IMR-90 (cell line): ENCODE data around the gene PLA2G10. TPM values are rescaled to one million over a fixed set of nuclear protein-coding genes. Genes with fewer than 3 reads are reported as not detected.

Source experiments
- ATAC-seq: fragments of 200-7000 bp; cut with Tn5 transposase; 2 replicates; pipeline ENCODE4 v1.9.1; 2020; ENCODE audit warnings: low read depth, mild to moderate bottlenecking, moderate library complexity
- BruUV-seq: library from RNA; stranded (reverse); fragments of 400-500 nt; replicated peaks from 2 replicates; lab custom pipeline; 2021; lab: Mats Ljungman, UMichigan
- CTCF ChIA-PET: fragments of 300-600 bp; formaldehyde crosslinking; extraction: SDS; loops from one replicate; lab custom pipeline; 2021; ENCODE audit warnings: antibody characterized with exemption; lab: Yijun Ruan, JAX
- POLR2A ChIA-PET: fragments of 300-600 bp; sonication (Branson Sonifier 250); formaldehyde crosslinking; loops from one replicate; lab custom pipeline; 2022; ENCODE audit warnings: antibody characterized with exemption; ENCODE audit not compliant: unreplicated experiment; lab: Charles Lee
- DNase-seq: peaks from one replicate; pipeline ENCODE4 v3.0.0; 2013
- H2AFZ ChIP-seq: replicated peaks from 2 replicates; pipeline ENCODE3; 2013; ENCODE audit warnings: low read length, mild to moderate bottlenecking; ENCODE audit not compliant: poor library complexity
- H2AK5ac ChIP-seq: 2 replicates; pipeline ENCODE4 v1.6.1; 2013; ENCODE audit warnings: low read depth, low read length, inconsistent platforms
- H2AK9ac ChIP-seq: replicated peaks from 2 replicates; pipeline ENCODE3; 2013; ENCODE audit warnings: mild to moderate bottlenecking, low read depth, low read length, moderate library complexity; ENCODE audit not compliant: poor library complexity
- H2BK120ac ChIP-seq: 2 replicates; pipeline ENCODE4 v1.6.1; 2013; ENCODE audit warnings: low read depth, low read length, inconsistent platforms
- H2BK15ac ChIP-seq: 3 replicates; pipeline ENCODE4 v1.6.1; 2013; ENCODE audit warnings: low read depth, low read length, inconsistent platforms
- H2BK20ac ChIP-seq: 2 replicates; pipeline ENCODE4 v1.6.1; 2013; ENCODE audit warnings: low read depth, mild to moderate bottlenecking, inconsistent platforms, low read length, moderate library complexity
- H2BK5ac ChIP-seq: 2 replicates; pipeline ENCODE4 v1.6.1; 2013; ENCODE audit warnings: mild to moderate bottlenecking, low read depth, low read length, inconsistent platforms; ENCODE audit not compliant: poor library complexity, severe bottlenecking
- H3K14ac ChIP-seq: replicated peaks from 2 replicates; pipeline ENCODE4 v1.6.1; 2013; ENCODE audit warnings: low read depth, low read length, inconsistent platforms
- H3K18ac ChIP-seq: 2 replicates; pipeline ENCODE4 v1.6.1; 2013; ENCODE audit warnings: low read depth, low read length, control low read depth
- H3K23ac ChIP-seq: 2 replicates; pipeline ENCODE4 v1.6.1; 2013; ENCODE audit warnings: low read depth, low read length, inconsistent platforms
- H3K27ac ChIP-seq: 2 replicates; pipeline ENCODE4 v1.5.1; 2013; ENCODE audit warnings: mild to moderate bottlenecking, control low read depth, low read length; ENCODE audit not compliant: insufficient read depth
- H3K27me3 ChIP-seq: 2 replicates; pipeline ENCODE4 v1.6.1; 2013; ENCODE audit warnings: low read length; ENCODE audit not compliant: control insufficient read depth, insufficient read depth
- H3K36me3 ChIP-seq: 2 replicates; pipeline ENCODE4 v1.6.1; 2013; ENCODE audit warnings: low read length, mixed read lengths; ENCODE audit not compliant: control insufficient read depth, insufficient read depth
- H3K4ac ChIP-seq: 2 replicates; pipeline ENCODE4 v1.6.1; 2013; ENCODE audit warnings: low read depth, low read length, inconsistent platforms
- H3K4me1 ChIP-seq: 2 replicates; pipeline ENCODE4 v1.6.1; 2013; ENCODE audit warnings: low read length, mixed read lengths; ENCODE audit not compliant: control insufficient read depth, insufficient read depth
- H3K4me2 ChIP-seq: 2 replicates; pipeline ENCODE4 v1.6.1; 2013; ENCODE audit warnings: low read depth, mild to moderate bottlenecking, control low read depth, low read length, moderate library complexity
- H3K4me3 ChIP-seq: 2 replicates; pipeline ENCODE4 v1.5.1; 2013; ENCODE audit warnings: low read depth, mild to moderate bottlenecking, control low read depth, low read length, moderate library complexity; ENCODE audit not compliant: insufficient read depth
- H3K56ac ChIP-seq: 2 replicates; pipeline ENCODE4 v1.6.1; 2013; ENCODE audit warnings: low read length, inconsistent platforms; ENCODE audit not compliant: insufficient read depth; ENCODE audit errors: extremely low read depth
- H3K79me1 ChIP-seq, 2 experiments: 2 replicates each; pipeline ENCODE4 v1.6.1; 2013; ENCODE audit warnings: low read length in 2 of 2, inconsistent platforms in 1 of 2, low read depth in 1 of 2
- H3K9ac ChIP-seq: 2 replicates; pipeline ENCODE4 v1.6.1; 2013; ENCODE audit warnings: low read depth, low read length, control low read depth
- H3K9me1 ChIP-seq: 2 replicates; pipeline ENCODE4 v1.6.1; 2013; ENCODE audit warnings: low read length, inconsistent platforms; ENCODE audit not compliant: insufficient read depth
- H3K9me3 ChIP-seq: 2 replicates; pipeline ENCODE4 v1.6.1; 2013; ENCODE audit warnings: low read length; ENCODE audit not compliant: control insufficient read depth, insufficient read depth
- H4K20me1 ChIP-seq: 2 replicates; pipeline ENCODE4 v1.6.1; 2013; ENCODE audit warnings: low read length, inconsistent platforms; ENCODE audit not compliant: insufficient read depth
- H4K5ac ChIP-seq: 2 replicates; pipeline ENCODE4 v1.6.1; 2013; ENCODE audit warnings: mild to moderate bottlenecking, low read depth, low read length, control low read depth
- H4K8ac ChIP-seq, 2 experiments: 2 replicates each; pipeline ENCODE4 v1.6.1; 2013; ENCODE audit warnings: low read depth in 2 of 2, low read length in 2 of 2, control low read depth in 1 of 2, inconsistent platforms in 1 of 2
- H4K91ac ChIP-seq: 2 replicates; pipeline ENCODE4 v1.6.1; 2013; ENCODE audit warnings: low read depth, low read length, inconsistent platforms; ENCODE audit not compliant: insufficient read depth
- BHLHE40 ChIP-seq: fragments of 150-350 bp; IDR thresholded peaks from 2 replicates; pipeline ENCODE4 v1.6.1; 2016; ENCODE audit warnings: mild to moderate bottlenecking, low read depth, low read length
- CEBPB ChIP-seq: IDR thresholded peaks from 2 replicates; pipeline ENCODE4 v1.6.1; 2012; ENCODE audit warnings: low read depth, low read length, improper control_type of control experiment
- POLR2A ChIP-seq: IDR thresholded peaks from 2 replicates; pipeline ENCODE4 v1.6.1; 2012; ENCODE audit warnings: mild to moderate bottlenecking, low read depth, low read length
- RCOR1 ChIP-seq: IDR thresholded peaks from 2 replicates; pipeline ENCODE4 v1.6.1; 2012; ENCODE audit warnings: mild to moderate bottlenecking, low read length, improper control_type of control experiment; ENCODE audit not compliant: insufficient replicate concordance
- RFX5 ChIP-seq: IDR thresholded peaks from 2 replicates; pipeline ENCODE4 v1.8.0; 2012; ENCODE audit warnings: low read depth, mild to moderate bottlenecking, low read length, moderate library complexity
- WGBS, 2 experiments: methylation state at CpG; one replicate each; pipeline versions ENCODE4 v1.1.5 to v1.1.7; 2013; ENCODE audit warnings: missing lambda C conversion rate in 2 of 2; ENCODE audit not compliant: insufficient read length in 1 of 2; ENCODE audit errors: extremely low coverage in 2 of 2; 5-methylcytosine and 5-hydroxymethylcytosine counted together
- dilution Hi-C: fragments of 300-500 bp; cut with HindIII; formaldehyde crosslinking; loops from one replicate; pipeline ENCODE4 v1.14.3; 2018; ENCODE audit warnings: low sequenced_read_pairs; ENCODE audit not compliant: unreplicated experiment
- in situ Hi-C: fragments of 300-500 bp; cut with MboI; formaldehyde crosslinking; loops from 3 replicates; pipeline ENCODE4 v1.14.3; 2019; ENCODE audit warnings: low sequenced_read_pairs, inconsistent platforms, mixed read lengths
- intact Hi-C: fragments of 100-400 bp; cut with micrococcal nuclease; formaldehyde crosslinking; loops from 2 replicates; pipeline ENCODE4 v1.10.0; 2022
- polyA plus RNA-seq, 3 experiments: library from polyadenylated mRNA; depleted of rRNA; stranded (reverse); fragments of >200 nt; gene quantifications; 2 replicates each; pipeline ENCODE4 v1.2.3, GENCODE V29; 2012; ENCODE audit warnings: low replicate concordance in 1 of 3
- total RNA-seq: library from RNA; depleted of rRNA; stranded (reverse); fragments of >200 nt; gene quantifications from 2 replicates; pipeline ENCODE4 v1.2.3, GENCODE V29; 2012
- TF ChIP-seq, protein P1 (sequence below): fragments of 150-350 bp; IDR thresholded peaks from 2 replicates; pipeline ENCODE4 v1.6.1; 2017; ENCODE audit warnings: mild to moderate bottlenecking, antibody characterized with exemption, low read length, low read depth
- TF ChIP-seq, protein P2 (sequence below): conservative IDR thresholded peaks from 2 replicates; pipeline ENCODE4 v1.5.1; 2012; ENCODE audit warnings: mild to moderate bottlenecking, low read depth, low read length, improper control_type of control experiment
- TF ChIP-seq, protein P3 (sequence below): fragments of 150-350 bp; IDR thresholded peaks from 2 replicates; pipeline ENCODE4 v1.6.1; 2016; ENCODE audit warnings: low read depth, mild to moderate bottlenecking, low read length, moderate library complexity, borderline replicate concordance

PLA2G10 gene
- total and polyA plus RNA-seq, 2 of the 4 experiments (the other 2 are of a cell fraction): not detected

- no peak overlapping the region for H3K4me3 ChIP-seq
- no peak overlapping the region for H2AFZ ChIP-seq
- H2BK5ac ChIP-seq: no peak overlapping the region
- ChIA-PET POLR2A (no interaction called here), CTCF (no interaction called here)
- no peak for ATAC-seq
- no peak for DNase-seq
- no peak overlapping the region for H4K5ac ChIP-seq
- dilution Hi-C loops (no loop called here), in situ Hi-C loops (loop anchor here (25.0 kb wide), 1 partner anchor 327 kb away; no protein-coding TSS in a partner anchor), intact Hi-C loops (no loop called here)
- no peak overlapping the region for H2BK15ac ChIP-seq
- H3K4ac ChIP-seq: no peak overlapping the region
- H3K27me3 ChIP-seq: no peaks in the 10 kb centered on the region
- no peaks in the 10 kb centered on the region; the same call in 1 of the 2 replicates for H3K9me1 ChIP-seq
- peaks cover 11% of the 10 kb centered on the region for H3K36me3 ChIP-seq
- H4K8ac ChIP-seq: no peak overlapping the region
- no peak overlapping the region for H3K14ac ChIP-seq
- no peak overlapping the region for H4K91ac ChIP-seq
- no peak overlapping the region for H3K9ac ChIP-seq
- H2BK120ac ChIP-seq: no peak overlapping the region
- no peak overlapping the region for H2BK20ac ChIP-seq
- H3K18ac ChIP-seq: no peak overlapping the region
- H2AK9ac ChIP-seq: no peak overlapping the region
- H3K9me3 ChIP-seq: no peaks in the 10 kb centered on the region
- H4K20me1 ChIP-seq: peaks cover 55% of the 10 kb centered on the region
- peaks cover 7 to 57% of the 10 kb centered on the region in 2 experiments; a peak in 3 of 4 replicates for H3K79me1 ChIP-seq
- no CpG with 5 or more reads among the region's 12 CpGs for WGBS, 2 experiments
- TF ChIP-seq BHLHE40: no peak
- no peak for TF ChIP-seq POLR2A
- no peak for TF ChIP-seq RCOR1
- no peak for TF ChIP-seq RFX5
- TF ChIP-seq CEBPB: no peak
- TF ChIP-seq, protein P1, sequence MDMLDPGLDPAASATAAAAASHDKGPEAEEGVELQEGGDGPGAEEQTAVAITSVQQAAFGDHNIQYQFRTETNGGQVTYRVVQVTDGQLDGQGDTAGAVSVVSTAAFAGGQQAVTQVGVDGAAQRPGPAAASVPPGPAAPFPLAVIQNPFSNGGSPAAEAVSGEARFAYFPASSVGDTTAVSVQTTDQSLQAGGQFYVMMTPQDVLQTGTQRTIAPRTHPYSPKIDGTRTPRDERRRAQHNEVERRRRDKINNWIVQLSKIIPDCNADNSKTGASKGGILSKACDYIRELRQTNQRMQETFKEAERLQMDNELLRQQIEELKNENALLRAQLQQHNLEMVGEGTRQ: no peak
- TF ChIP-seq, protein P2, sequence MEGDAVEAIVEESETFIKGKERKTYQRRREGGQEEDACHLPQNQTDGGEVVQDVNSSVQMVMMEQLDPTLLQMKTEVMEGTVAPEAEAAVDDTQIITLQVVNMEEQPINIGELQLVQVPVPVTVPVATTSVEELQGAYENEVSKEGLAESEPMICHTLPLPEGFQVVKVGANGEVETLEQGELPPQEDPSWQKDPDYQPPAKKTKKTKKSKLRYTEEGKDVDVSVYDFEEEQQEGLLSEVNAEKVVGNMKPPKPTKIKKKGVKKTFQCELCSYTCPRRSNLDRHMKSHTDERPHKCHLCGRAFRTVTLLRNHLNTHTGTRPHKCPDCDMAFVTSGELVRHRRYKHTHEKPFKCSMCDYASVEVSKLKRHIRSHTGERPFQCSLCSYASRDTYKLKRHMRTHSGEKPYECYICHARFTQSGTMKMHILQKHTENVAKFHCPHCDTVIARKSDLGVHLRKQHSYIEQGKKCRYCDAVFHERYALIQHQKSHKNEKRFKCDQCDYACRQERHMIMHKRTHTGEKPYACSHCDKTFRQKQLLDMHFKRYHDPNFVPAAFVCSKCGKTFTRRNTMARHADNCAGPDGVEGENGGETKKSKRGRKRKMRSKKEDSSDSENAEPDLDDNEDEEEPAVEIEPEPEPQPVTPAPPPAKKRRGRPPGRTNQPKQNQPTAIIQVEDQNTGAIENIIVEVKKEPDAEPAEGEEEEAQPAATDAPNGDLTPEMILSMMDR: no peak
- TF ChIP-seq, protein P3, sequence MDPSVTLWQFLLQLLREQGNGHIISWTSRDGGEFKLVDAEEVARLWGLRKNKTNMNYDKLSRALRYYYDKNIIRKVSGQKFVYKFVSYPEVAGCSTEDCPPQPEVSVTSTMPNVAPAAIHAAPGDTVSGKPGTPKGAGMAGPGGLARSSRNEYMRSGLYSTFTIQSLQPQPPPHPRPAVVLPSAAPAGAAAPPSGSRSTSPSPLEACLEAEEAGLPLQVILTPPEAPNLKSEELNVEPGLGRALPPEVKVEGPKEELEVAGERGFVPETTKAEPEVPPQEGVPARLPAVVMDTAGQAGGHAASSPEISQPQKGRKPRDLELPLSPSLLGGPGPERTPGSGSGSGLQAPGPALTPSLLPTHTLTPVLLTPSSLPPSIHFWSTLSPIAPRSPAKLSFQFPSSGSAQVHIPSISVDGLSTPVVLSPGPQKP: no peak
- no peak overlapping the region for H3K23ac ChIP-seq
- H2AK5ac ChIP-seq: no peak overlapping the region
- no peak overlapping the region for H3K56ac ChIP-seq
- BruUV-seq: no TSS peak
- H3K4me2 ChIP-seq: no peak overlapping the region
- H3K27ac ChIP-seq: no peak overlapping the region
- H3K4me1 ChIP-seq: peaks cover 3% of the 10 kb centered on the region; the same call in 1 of the 2 replicates
These were observed 58.5 kb downstream of the PLA2G10 start for GRCh38 chr16:14635395-14636165.
